GM19372 (cell line): ENCODE results near the gene DPP3.
"Not testable (repeated sequence)": the region's sequence is repeated elsewhere in the genome, so short reads cannot be mapped to it uniquely, and the experiment has no call there.

Experiments
- ATAC-seq: cut with Tn5 transposase; IDR thresholded peaks from one replicate; pipeline ENCODE4 v1.9.1; 2021; ENCODE audit warnings: mild to moderate bottlenecking, low read depth, moderate library complexity; ENCODE audit not compliant: unreplicated experiment

DPP3 gene

GRCh38 chr11:66530927-66531709 lies 50.9 kb downstream of the DPP3 start:
- no peak for ATAC-seq

GRCh38 chr11:66531841-66532240 lies 51.6 kb downstream of the DPP3 start:
- no peak for ATAC-seq

GRCh38 chr11:66532784-66533183 lies 52.5 kb downstream of the DPP3 start:
- no peak for ATAC-seq

- ATAC-seq = no peak
Measured at GRCh38 chr11:66539170-66539869, 59.1 kb downstream of the DPP3 start.

DNA sequence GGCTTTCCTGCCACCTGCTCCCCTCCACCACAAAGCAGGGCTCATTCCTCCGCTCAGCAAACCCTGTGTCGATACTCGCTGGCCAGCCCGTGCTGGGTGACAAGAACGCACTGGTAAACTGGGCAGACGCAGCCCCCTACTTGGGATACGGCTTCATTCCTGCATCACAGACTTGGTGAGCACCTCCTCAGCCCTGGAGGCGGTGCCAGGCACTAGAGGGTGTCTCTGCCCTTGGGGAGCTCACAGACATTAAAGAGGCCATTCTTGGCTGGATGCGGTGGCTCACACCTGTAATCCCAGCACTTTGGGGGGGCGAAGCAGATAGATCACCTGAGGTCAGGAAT lies 59.6 kb downstream of the DPP3 start:
- ATAC-seq = no peak

GRCh38 chr11:66540598-66540997 lies 60.4 kb downstream of the DPP3 start:
- ATAC-seq = not testable (repeated sequence)

- no peak for ATAC-seq
Measured at GRCh38 chr11:66541892-66542291, 61.7 kb downstream of the DPP3 start.

GRCh38 chr11:66542362-66542761 lies 62.1 kb downstream of the DPP3 start:
- no peak for ATAC-seq

DNA sequence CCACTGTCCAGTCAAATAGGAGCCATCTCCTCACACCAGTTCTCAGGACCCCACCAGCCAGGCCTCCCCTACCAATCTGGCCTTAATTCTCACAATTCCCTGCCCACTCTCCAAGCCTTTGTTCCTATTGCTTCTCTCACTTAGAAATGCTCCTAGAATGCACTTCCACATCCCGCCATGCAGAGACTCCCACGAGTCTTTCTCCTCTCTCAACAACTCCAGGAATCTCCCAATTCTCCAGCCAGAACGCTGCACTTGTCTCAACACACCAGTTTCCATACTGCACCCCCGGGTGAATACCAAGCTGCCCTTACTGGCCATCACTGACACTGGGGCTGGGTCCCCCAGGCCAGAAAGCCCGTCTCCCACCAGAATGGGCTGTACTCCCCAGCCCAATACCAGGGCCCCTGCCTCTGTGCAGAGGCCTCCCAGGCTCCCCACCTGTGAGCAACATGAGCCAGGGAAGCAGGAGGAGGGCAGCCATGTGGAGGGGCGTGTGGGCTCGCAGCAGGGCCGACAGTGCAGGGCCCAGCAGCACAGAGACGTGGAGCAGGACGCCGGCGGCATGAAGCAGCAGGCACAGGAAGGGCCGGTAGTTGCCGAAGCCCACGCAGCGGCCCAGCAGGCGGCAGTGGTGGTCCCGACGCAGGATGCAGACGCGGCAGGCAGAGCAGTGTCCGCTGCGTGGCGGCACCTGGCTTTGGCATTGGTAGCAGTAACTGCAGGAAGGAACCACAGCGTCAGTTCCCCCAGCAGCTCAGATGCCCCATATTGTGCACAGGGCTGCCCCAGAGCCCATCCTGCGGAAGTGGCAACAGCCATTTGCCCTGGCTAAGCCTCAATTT lies 63.3 kb downstream of the DPP3 start:
- ATAC-seq = no peak

DNA sequence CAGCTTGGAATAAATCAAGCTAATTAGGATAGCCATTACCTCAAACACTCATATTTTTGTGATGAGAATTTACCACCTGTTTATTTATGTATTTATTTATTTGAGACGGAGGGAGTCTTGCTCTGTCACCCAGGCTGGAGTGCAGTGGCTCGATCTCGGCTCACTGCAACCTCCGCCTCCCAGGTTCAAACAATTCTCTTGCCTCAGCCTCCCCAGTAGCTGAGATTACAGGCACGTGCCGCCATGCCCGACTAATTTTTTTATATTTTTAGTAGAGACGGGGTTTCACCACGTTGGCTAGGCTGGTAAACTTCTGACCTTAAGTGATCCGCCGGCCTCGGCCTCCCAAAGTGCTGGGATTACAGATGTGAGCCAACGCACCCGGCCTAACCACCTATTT lies 64.7 kb downstream of the DPP3 start:
- ATAC-seq = not testable (repeated sequence)

DNA sequence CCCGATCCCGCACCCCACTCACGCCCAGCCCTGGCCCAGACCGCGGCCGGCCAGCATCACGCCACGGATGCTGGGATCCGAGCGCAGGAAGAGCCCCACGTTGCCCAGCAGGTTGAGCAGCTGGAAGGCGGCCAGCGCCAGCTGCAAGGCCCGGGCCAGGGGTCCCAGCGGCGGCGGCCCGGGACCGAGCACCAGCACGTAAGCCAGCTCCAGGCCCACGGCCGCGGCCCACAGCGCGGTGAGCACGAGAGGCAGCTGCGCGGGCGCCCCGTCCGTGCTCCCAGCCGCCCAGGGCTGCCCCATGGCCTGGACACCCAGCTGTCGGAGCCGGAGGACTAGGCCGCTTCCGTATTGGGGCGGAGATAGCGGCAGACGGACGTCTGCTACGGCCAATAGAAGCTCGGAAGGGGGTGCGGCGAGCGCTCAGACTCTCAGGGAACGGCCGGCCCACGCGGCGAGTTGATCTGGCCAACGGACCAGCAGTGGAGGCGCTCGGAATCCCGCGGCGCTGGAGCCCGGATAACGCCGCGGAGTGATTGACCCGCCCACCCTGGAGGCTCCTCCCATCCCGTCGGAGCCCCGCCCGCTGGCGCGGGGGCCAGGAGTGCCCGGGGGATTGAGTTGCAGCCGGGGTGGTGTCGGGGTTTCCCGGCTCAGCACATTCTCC lies 65.6 kb downstream of the DPP3 start, which contains the start of gene ZDHHC24:
ZDHHC24 (minus strand) TSS at position 348 of the 667 bp plus-strand sequence; CDS start at position 303, 45 bp downstream.
- peak; percentile 90 for ATAC-seq

GRCh38 chr11:66546368-66546965 lies 66.2 kb downstream of the DPP3 start, which contains the start of gene ACTN3:
ACTN3 (plus strand) TSS chr11:66546903; CDS start chr11:66546938, 35 bp downstream.
- peak; percentile 3 for ATAC-seq

DNA sequence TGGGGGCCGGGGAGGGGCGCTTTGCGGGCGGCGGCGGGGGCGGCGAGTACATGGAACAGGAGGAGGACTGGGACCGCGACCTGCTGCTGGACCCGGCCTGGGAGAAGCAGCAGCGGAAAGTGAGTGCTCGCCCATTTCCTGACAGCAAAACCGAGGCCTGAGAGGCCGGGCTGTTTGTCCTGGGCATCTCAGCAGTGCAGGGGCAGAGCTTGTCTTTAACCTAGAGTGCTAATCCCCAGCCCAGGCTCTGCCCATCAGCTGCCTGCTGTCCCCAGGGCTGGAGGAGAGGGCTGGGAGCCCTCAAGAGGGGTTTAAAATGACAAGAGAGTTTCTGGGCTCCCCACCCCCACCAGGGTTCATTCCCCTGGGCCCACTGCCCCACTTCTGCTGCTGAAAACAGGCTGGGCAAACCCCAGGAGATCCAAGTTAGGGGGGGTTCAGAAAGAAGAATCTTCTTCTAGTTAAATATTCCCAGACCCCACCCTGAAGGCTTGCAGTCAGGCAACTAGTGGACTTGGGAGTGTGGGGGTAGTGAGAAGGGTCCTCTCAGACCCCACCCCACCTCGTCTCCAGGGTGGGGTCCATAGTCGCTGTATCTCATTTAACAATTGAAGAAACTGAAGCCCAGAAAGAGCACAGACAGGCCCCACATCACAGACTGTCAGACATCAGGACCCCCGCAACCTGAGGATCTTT lies 66.9 kb downstream of the DPP3 start:
- ATAC-seq = no peak

DNA sequence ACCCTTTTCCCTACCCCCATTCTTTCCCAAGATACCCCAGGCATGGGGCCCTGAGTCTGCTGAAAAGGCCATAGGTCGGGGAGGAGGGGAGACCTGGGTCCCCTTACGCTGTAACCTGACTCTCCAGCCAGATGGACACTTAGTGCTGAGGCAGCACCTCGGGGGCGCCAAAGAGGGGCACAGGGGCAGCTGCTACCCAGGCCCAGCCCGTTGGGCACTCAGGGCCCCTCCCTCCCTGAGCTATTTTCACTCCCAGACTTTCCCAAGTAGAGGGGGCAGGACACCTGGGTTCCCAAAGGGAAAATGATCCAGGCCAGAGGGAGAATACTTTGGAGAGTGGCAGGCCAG lies 67.4 kb downstream of the DPP3 start:
- no peak for ATAC-seq

DNA sequence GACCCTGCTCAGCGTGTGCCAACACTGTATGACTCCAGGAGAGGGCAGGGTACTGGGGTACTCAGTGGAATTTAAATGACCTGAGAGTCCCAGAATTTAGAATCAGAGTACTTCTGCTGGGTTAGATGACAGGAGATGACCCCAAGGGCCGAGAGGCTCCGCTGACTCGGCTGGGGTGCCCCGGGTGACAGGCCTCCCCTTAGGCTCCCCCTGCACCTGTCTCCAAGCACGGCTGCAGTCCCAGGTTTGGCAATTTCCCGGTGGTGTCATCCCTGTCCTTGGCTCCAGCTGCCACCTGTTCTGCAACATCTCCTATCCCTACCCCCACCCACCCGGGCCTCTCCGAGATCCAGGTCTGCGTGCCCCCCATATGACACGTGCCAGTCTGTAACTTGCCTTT lies 67.8 kb downstream of the DPP3 start:
- ATAC-seq = no peak

DNA sequence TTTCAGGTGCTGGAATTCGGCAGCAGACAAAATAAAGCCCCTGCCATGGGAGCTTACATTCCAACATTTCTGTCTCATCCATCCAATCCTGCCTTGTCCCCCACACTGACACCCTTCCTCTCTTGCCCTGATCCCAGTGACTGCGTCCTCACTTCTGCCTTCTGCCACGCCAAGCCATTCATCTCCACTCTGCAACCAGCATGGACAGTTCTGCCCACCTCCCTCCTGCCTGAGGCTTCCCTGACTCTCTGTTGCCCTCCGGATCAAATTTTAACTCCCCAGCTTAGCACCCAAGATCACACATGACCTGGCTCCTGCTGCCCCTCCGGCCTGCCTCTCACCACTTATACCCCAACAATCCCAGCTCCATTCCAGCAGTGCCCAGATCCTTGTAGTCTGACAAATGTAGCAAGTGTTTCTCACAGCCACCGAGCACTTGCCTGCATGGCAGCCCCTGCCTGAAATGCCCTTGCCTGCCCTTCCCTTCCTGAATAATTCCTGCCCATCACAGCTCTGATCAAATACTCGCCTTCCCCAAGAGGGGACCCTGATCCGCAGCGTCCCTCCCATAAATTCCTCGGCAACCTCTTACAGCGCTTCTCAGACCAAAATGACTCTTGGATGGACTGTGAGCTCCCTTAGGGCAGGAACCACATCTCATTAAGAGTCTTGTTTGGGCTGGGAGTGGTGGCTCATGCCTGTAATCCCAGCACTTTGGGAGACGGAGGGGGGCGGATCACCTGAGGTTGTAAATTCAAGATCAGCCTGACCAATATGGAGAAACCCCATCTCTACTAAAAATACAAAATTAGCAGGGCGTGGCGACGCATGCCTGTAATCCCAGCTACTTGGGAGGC lies 68.8 kb downstream of the DPP3 start:
- no peak for ATAC-seq

DNA sequence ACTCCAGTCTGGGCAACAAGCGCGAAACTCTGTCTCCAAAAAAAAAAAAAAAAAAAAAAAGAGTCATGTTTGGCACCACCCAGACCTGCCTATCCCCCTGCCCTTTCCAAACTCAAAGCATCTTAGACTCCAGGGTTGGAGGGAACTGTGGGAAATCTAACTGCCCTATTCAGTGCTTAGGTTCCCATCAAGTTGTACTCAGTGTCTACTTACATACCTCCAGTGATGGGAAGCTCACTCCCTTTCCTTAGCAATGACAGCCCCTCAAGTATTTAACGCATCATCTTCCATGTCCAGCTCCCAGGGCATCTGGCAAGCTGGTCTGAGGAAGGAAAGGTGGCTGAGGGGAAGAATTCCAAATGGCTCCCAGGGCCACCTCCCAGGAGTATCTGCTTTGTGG lies 69.5 kb downstream of the DPP3 start:
- no peak for ATAC-seq

DNA sequence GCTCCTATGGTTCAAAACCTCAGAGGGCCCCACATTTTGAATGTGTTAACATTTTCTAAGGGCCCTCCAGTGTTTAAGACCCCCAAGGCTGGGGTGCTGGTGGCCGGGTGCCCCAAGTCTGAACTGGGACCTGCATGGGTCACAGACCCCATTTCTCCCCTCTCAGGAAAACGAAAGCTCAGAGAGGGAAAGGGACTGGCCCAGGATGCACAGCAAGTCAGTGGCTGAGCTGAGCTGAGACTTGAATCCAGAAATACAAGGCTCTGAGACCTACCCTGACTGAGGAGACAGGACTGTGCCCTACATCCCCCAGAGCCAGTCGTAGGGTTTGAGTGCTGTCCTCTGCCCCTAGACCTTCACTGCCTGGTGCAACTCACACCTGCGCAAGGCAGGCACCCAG lies 70.7 kb downstream of the DPP3 start:
- no peak for ATAC-seq

GRCh38 chr11:66554602-66555001 lies 74.4 kb downstream of the DPP3 start:
- no peak for ATAC-seq
